Hippocampal formation (tissue), 2 donors: ENCODE results near the gene PLK3.
A peak's percentile ranks its signal among the peaks of the same experiment; 100 is the strongest.
"Not testable (repeated sequence)": the region's sequence is repeated elsewhere in the genome, so short reads cannot be mapped to it uniquely, and the experiment has no call there.

Experiments used
- DNase-seq, 2 donors: peaks; one replicate each; lab custom pipeline; 2025; lab: John Stamatoyannopoulos, UW

The PLK3 gene

DNA sequence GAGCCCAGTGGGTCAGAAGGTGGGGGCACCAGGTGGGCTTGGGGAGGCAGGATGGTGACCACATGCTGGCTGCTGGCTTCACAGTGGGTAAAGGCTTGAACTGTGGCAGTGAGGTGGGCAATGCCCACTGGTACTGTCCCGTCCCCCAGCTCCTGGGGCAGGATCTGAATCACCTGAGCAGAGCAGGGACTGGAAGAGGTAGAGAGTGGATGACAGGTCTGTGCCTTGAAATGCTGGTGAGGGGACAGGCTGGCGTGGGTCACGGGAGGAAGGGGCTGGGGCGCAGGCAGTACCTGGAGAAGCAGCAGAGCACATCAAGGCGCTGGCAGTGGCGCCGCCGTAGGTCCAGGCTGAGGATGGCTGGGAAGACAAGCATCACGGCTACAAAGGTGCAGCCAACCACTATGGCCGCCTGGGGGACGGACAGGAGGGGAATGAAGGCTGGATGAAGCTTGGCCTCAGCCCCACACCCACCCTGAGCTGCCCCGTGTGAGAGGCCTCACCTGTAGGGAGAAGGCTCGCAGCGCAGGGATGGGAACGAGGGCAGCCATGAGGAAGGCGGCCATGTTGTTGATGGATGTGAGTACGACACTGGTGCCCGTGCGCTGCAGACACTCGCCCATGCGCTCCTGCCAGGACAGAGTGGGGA is 27.9 kb downstream of the PLK3 start:
- DNase-seq = no peak

- no peak for DNase-seq
Measured at GRCh38 chr1:44828841-44829440, 28.8 kb downstream of the PLK3 start.

- DNase-seq = no peak
Measured at GRCh38 chr1:44829506-44830384, 29.6 kb downstream of the PLK3 start.

DNA sequence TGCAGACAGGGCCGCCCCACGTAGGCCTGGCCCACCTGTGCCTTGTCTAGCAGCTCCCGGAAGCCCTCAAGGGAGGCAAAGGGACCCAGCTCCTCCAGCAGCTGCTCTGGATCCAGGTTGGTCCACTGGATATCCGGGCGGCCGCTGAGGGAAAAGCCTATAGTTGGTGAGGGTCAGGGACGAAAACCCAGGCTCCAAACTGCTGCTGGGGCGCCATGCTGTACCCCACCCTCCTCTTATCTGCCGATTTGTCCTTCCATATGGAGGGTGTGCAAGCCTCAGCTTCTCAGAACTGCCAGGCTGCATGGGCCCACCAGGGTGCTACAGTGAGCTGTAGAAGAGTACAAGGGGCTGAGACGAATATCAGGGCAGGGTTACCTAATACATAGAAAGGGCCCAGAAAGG is 30.7 kb downstream of the PLK3 start:
- DNase-seq = no peak

GRCh38 chr1:44831516-44831915 is 31.3 kb downstream of the PLK3 start:
- no peak for DNase-seq

- DNase-seq = no peak
Measured at GRCh38 chr1:44832056-44832705, 32.0 kb downstream of the PLK3 start.

GRCh38 chr1:44834328-44834727 is 34.2 kb downstream of the PLK3 start:
- no peak for DNase-seq

- DNase-seq = peak; percentile 53 to 66
Measured at GRCh38 chr1:44835738-44836675, 35.8 kb downstream of the PLK3 start.

DNA sequence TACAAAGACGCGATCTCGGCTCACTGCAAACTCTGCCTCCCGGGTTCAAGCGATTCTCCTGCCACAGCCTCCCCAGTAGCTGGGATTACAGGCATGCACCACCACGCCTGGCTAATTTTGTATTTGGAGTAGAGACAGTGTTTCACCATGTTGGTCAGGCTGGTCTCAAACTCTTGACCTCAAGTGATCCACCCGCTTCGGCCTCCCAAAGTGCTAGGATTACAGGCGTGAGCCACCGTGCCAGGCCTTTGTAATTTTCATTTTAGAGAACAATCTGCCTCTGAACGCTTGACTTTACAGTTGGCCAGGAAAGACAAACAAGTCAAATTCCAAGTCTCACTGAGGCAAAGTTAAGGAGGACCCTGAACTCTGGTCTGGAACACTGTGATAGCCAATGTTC is 38.1 kb downstream of the PLK3 start:
- not testable (repeated sequence) for DNase-seq

- no peak for DNase-seq
Measured at GRCh38 chr1:44839576-44839975, 39.4 kb downstream of the PLK3 start.

DNA sequence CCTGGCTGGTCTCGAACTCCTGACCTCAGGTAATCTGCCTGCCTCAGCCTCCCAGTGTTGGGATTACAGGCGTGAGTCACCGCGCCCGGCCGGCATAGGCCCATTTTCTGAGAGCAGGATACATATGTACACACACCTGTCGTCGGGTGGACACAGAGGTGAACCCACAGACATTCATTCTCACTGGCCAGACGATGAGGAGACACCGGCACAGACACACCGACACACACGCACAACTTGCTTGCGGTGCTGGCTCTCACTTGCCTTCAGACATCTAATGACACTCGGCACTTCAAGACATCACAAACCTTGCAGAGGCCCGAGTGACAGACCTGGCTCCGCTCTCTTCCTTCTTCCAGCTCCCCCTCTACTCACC is 42.3 kb downstream of the PLK3 start:
- DNase-seq = no peak

DNA sequence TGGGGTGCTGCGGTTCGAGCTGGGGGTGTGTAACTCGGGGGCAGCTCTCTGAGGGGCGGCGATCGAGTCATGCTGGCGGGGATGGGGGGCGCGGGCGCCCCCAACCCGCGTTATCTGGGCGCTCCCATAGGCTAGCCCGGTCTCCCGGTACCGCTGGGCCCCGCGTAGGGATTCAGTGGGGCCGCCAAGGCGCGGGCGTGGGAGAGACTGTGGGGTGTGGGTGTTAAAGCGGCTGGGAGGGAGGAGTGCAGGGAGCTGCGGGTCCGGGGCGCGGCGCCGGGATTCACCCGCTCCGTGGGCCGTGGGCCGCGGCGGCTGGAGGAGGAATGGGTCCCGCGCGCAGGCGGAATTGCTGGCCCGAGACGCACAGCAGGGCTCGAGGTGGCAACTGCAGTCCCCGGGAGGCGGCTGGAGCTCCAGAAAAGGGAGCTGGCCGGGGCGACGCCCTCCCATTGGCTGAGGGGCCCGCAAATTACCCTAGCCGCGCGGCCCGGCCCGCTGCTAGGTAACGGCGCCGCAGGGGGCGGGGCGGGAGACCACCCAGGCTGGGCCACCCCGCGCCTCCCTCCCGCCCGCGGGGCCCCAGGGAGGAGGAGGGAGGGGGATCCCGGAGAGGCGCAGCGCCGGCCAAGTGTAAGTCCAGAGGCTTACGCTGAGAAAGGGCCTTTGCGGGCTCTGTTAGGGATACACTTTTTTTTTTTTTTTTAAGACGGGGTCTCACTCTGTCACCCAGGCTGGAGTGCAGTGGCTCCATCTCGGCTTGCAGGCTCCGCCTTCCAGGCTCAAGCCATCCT is 42.9 kb downstream of the PLK3 start, which contains the start of gene PTCH2:
Gene PTCH2 (minus strand): TSS at position 392 of the 794 bp plus-strand sequence. CDS start 321 bp downstream, at position 71.
- DNase-seq = peak in 1 of 2 donors; percentile 34

- DNase-seq = no peak
Measured at GRCh38 chr1:44846985-44847384, 46.8 kb downstream of the PLK3 start.

GRCh38 chr1:44847845-44848244 is 47.7 kb downstream of the PLK3 start:
- no peak for DNase-seq

GRCh38 chr1:44848456-44849181 is 48.4 kb downstream of the PLK3 start:
- DNase-seq = peak in 1 of 2 donors; percentile 53

GRCh38 chr1:44849575-44850132 is 49.5 kb downstream of the PLK3 start:
- no peak for DNase-seq

DNA sequence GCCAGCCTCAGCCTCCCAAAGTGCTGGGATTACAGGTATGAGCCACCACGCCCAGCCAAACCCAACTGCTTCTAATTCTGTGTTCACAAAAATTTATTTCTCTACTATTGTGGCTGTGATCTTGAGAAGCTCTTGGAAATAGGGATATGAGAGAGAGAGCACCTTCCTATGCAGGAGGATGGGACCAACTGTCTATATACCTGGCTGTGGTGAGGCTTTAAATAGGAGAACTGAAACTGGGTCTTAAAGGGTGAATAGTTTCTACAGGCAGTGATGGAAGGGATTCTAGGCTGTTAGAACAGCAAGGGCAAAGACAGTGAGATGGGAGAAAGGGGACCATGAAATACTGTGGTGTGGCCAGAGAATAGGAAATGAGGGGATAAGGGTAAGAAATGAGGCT is 51.1 kb downstream of the PLK3 start:
- DNase-seq = no peak

GRCh38 chr1:44853201-44853600 is 53.0 kb downstream of the PLK3 start:
- DNase-seq = no peak

- no peak for DNase-seq
Measured at GRCh38 chr1:44854970-44855369, 54.8 kb downstream of the PLK3 start.
